Spleen (tissue), 11 donors: Measurements from ENCODE around the gene NRXN3. TPM values are rescaled to one million over a fixed set of nuclear protein-coding genes. Genes with fewer than 3 reads are reported as not detected.
"Not testable (repeated sequence)": the region's sequence is repeated elsewhere in the genome, so short reads cannot be mapped to it uniquely, and the experiment has no call there.

Source experiments
- DNase-seq: peaks from one replicate; pipeline ENCODE4 v3.0.0-alpha.2; 2020
- H3K27ac ChIP-seq, 8 donors: fragments of 200-600 bp; sonication (generic) in 7 of 8; 1 replicate in 4 of 8; 2 replicates in 4 of 8; pipeline versions ENCODE4 v1.5.0 to v1.8.0; 2016 to 2021; ENCODE audit warnings: inconsistent platforms in 4 of 8, mild to moderate bottlenecking in 4 of 8, moderate library complexity in 1 of 8
- H3K27me3 ChIP-seq, 7 donors: fragments of 200-600 bp; sonication (generic) in 6 of 7; replicated peaks in 1 of 7; 1 replicate in 4 of 7; 2 replicates in 3 of 7; pipeline versions ENCODE4 v1.5.0 to v1.8.0; 2016 to 2021; ENCODE audit warnings: inconsistent platforms in 3 of 7, mild to moderate bottlenecking in 1 of 7
- H3K36me3 ChIP-seq, 6 donors: fragments of 200-600 bp; sonication (generic) in 5 of 6; 1 replicate in 4 of 6; 2 replicates in 2 of 6; pipeline versions ENCODE4 v1.5.0 to v1.8.0; 2016 to 2021; ENCODE audit warnings: inconsistent platforms in 2 of 6
- H3K4me1 ChIP-seq, 6 donors: fragments of 200-600 bp; sonication (generic) in 5 of 6; 1 replicate in 3 of 6; 2 replicates in 3 of 6; pipeline versions ENCODE4 v1.5.0 to v1.8.0; 2016 to 2021; ENCODE audit warnings: inconsistent platforms in 3 of 6
- H3K4me3 ChIP-seq, 8 donors: fragments of 200-600 bp; sonication (generic) in 7 of 8; 1 replicate in 4 of 8; 2 replicates in 4 of 8; pipeline versions ENCODE4 v1.5.0 to v1.8.0; 2016 to 2021; ENCODE audit warnings: inconsistent platforms in 4 of 8, mild to moderate bottlenecking in 4 of 8, moderate library complexity in 2 of 8
- H3K9me3 ChIP-seq, 8 donors: fragments of 200-600 bp; sonication (generic) in 7 of 8; 1 replicate in 4 of 8; 2 replicates in 4 of 8; pipeline versions ENCODE4 v1.5.0 to v1.8.0; 2016 to 2021; ENCODE audit warnings: inconsistent platforms in 4 of 8
- CTCF ChIP-seq, 11 experiments: fragments of 200-600 bp in 7 of 11; fragments of 450-650 bp in 4 of 11; sonication (generic) in 4 of 11; IDR thresholded peaks in 8 of 11; conservative IDR thresholded peaks in 3 of 11; 1 replicate in 7 of 11; 2 replicates in 4 of 11; pipeline versions ENCODE4 v1.4.0 to v1.8.0; 2016 to 2021; ENCODE audit warnings: antibody characterized with exemption in 11 of 11, inconsistent platforms in 4 of 11, mild to moderate bottlenecking in 1 of 11
- POLR2A ChIP-seq, 3 donors: fragments of 450-650 bp; IDR thresholded peaks; one replicate each; pipeline ENCODE4 v1.5.1; 2017; ENCODE audit warnings: antibody characterized with exemption in 3 of 3, mild to moderate bottlenecking in 1 of 3
- POLR2AphosphoS5 ChIP-seq, 3 donors: sonication (generic); formaldehyde crosslinking; IDR thresholded peaks; one replicate each; pipeline ENCODE4 v1.5.1; 2017; ENCODE audit warnings: antibody characterized with exemption in 3 of 3
- WGBS, 5 donors: extraction: QIAGEN DNeasy Blood & Tissue Kit in 3 of 5; methylation state at CpG; one replicate each; pipeline versions ENCODE4 v1.1.5 to v1.1.7; 2013 to 2018; 5-methylcytosine and 5-hydroxymethylcytosine counted together
- intact Hi-C: fragments of 100-400 bp; cut with DNase I; formaldehyde crosslinking; loops from one replicate; pipeline ENCODE4 v1.15.0; 2023; ENCODE audit warnings: low total_unique reads
- polyA plus RNA-seq, 3 donors: library from polyadenylated mRNA; stranded (reverse); fragments of 200-250 nt; gene quantifications; one replicate each; pipeline ENCODE4 v1.2.1, GENCODE V29; 2013
- total RNA-seq, 7 donors: library from RNA; depleted of rRNA in 3 of 7; stranded (reverse); fragments of >200 nt in 3 of 7; fragmentation: NEBNext Ultra II Directional in 4 of 7; extraction: Animal tissue kit (Norgen Biotek cat#: 25700) in 4 of 7; gene quantifications; one replicate each; pipeline versions ENCODE4 v1.1.0 to v1.2.1, GENCODE V29; 2016 to 2021
- donor health status: healthy with polysubstance abuse.
- donor health status: DM: no; HTN: no; CAD: no; lungs with moderate emphysema.
- donor health status: DM: no; HTN: no; CAD: no.
- donor health status: Bipolar disorder and iron deficiency.
- donor health status: healthy.
- donor health status: DM: no; HTN: no; CAD: no.
- donor health status: DM: yes; HTN: yes; CAD: no.

The NRXN3 gene
- total and polyA plus RNA-seq, 10 donors, result 0.21 to 11.5 (median 1.6) TPM

GRCh38 chr14:78425330-78425729 lies 255.2 kb downstream of the NRXN3 start:
- WGBS, 5 donors, result 31 to 44% (median 37%) methylated on average over 2 of the region's 2 CpGs
- H3K27me3 ChIP-seq, result peaks cover 0 to 13% (median 0%) of the 10 kb centered on the region in 7 donors
- H3K36me3 ChIP-seq, result no peaks in the 10 kb centered on the region
- no peak for TF ChIP-seq CTCF (IDR thresholded peaks at IDR 0.05 in 8 of 11, conservative IDR thresholded peaks at IDR 0.05 in 3 of 11)
- no peak for TF ChIP-seq POLR2A (IDR thresholded peaks at IDR 0.05)
- TF ChIP-seq POLR2AphosphoS5 (IDR thresholded peaks at IDR 0.05), result no peak
- no peak overlapping the region for H3K27ac ChIP-seq
- H3K4me1 ChIP-seq, result no peaks in the 10 kb centered on the region
- no peaks in the 10 kb centered on the region for H3K9me3 ChIP-seq
- intact Hi-C loops, result no loop called here
- no peak for DNase-seq
- no peak overlapping the region for H3K4me3 ChIP-seq

GRCh38 chr14:78425782-78426181 lies 255.6 kb downstream of the NRXN3 start:
- no peak for TF ChIP-seq CTCF (IDR thresholded peaks at IDR 0.05 in 8 of 11, conservative IDR thresholded peaks at IDR 0.05 in 3 of 11)
- no peak for TF ChIP-seq POLR2A (IDR thresholded peaks at IDR 0.05)
- TF ChIP-seq POLR2AphosphoS5 (IDR thresholded peaks at IDR 0.05), result no peak
- no peak for DNase-seq
- intact Hi-C loops, result no loop called here
- H3K4me3 ChIP-seq, result no peak overlapping the region
- H3K4me1 ChIP-seq, result no peaks in the 10 kb centered on the region
- no peaks in the 10 kb centered on the region for H3K9me3 ChIP-seq
- WGBS, 5 donors, result 38 to 55% (median 50%) methylated on average over 4 of the region's 4 CpGs
- H3K36me3 ChIP-seq, result no peaks in the 10 kb centered on the region
- H3K27me3 ChIP-seq, result peaks cover 0 to 11% (median 0%) of the 10 kb centered on the region in 7 donors
- no peak overlapping the region for H3K27ac ChIP-seq

GRCh38 chr14:78432046-78432445 lies 261.9 kb downstream of the NRXN3 start:
- intact Hi-C loops, result no loop called here
- no peak overlapping the region for H3K27ac ChIP-seq
- H3K4me1 ChIP-seq, result no peaks in the 10 kb centered on the region
- no peaks in the 10 kb centered on the region for H3K9me3 ChIP-seq
- H3K27me3 ChIP-seq, result no peaks in the 10 kb centered on the region
- TF ChIP-seq POLR2A (IDR thresholded peaks at IDR 0.05), result no peak
- TF ChIP-seq POLR2AphosphoS5 (IDR thresholded peaks at IDR 0.05), result no peak
- 59 to 92% (median 71%) methylated on average over 1 of the region's 1 CpG for WGBS, 5 donors
- H3K36me3 ChIP-seq, result no peaks in the 10 kb centered on the region
- DNase-seq, result no peak
- H3K4me3 ChIP-seq, result no peak overlapping the region

GRCh38 chr14:78437448-78437847 lies 267.3 kb downstream of the NRXN3 start:
- H3K27ac ChIP-seq, H3K4me1 ChIP-seq, intact Hi-C loops, H3K36me3 ChIP-seq, H3K9me3 ChIP-seq, DNase-seq, H3K4me3 ChIP-seq: not testable (repeated sequence)
- WGBS, 5 donors, result 59 to 67% (median 63%) methylated on average over 3 of the region's 3 CpGs
- H3K27me3 ChIP-seq, result peaks cover 0 to 10% (median 0%) of the 10 kb centered on the region in 7 donors

GRCh38 chr14:78440356-78440894 lies 270.3 kb downstream of the NRXN3 start:
- H3K27ac ChIP-seq, result no peak overlapping the region
- no peak overlapping the region for H3K4me3 ChIP-seq
- intact Hi-C loops, result no loop called here
- no peak for TF ChIP-seq POLR2AphosphoS5 (IDR thresholded peaks at IDR 0.05)
- no peak for TF ChIP-seq POLR2A (IDR thresholded peaks at IDR 0.05)
- TF ChIP-seq CTCF (IDR thresholded peaks at IDR 0.05 in 8 of 11, conservative IDR thresholded peaks at IDR 0.05 in 3 of 11), result no peak
- WGBS, 5 donors, result 29 to 53% (median 43%) methylated on average over 7 of the region's 7 CpGs
- peaks cover 0 to 12% (median 0%) of the 10 kb centered on the region in 7 donors for H3K27me3 ChIP-seq
- no peaks in the 10 kb centered on the region for H3K36me3 ChIP-seq
- H3K4me1 ChIP-seq, result no peaks in the 10 kb centered on the region
- H3K9me3 ChIP-seq, result no peaks in the 10 kb centered on the region
- DNase-seq, result no peak
